GM12878 (cell line): ENCODE data around the gene VPS13C.

Source experiments
- ETV6 ChIP-seq, 2 experiments: fragments of 450-650 bp in 1 of 2; IDR thresholded peaks in 1 of 2; conservative IDR thresholded peaks in 1 of 2; 2 replicates each; pipeline ENCODE4 v1.6.1; 2014; ENCODE audit warnings: antibody characterized with exemption in 1 of 2, borderline replicate concordance in 1 of 2, low read depth in 1 of 2, mild to moderate bottlenecking in 1 of 2, moderate library complexity in 1 of 2
- POLR2A ChIP-seq: IDR thresholded peaks from 2 replicates; pipeline ENCODE4 v1.6.1; 2011; ENCODE audit warnings: low read depth, mild to moderate bottlenecking, low read length
- RCOR1 ChIP-seq: conservative IDR thresholded peaks from 2 replicates; pipeline ENCODE4 v1.6.1; 2012; ENCODE audit warnings: low read depth, low read length, improper control_type of control experiment
- SMARCA5 ChIP-seq: fragments of 450-650 bp; IDR thresholded peaks from 2 replicates; pipeline ENCODE4 v1.6.1; 2017; ENCODE audit warnings: mild to moderate bottlenecking
- ZNF24 ChIP-seq: fragments of 450-650 bp; IDR thresholded peaks from 2 replicates; pipeline ENCODE4 v1.6.1; 2017; ENCODE audit warnings: antibody characterized with exemption, mild to moderate bottlenecking

DNA sequence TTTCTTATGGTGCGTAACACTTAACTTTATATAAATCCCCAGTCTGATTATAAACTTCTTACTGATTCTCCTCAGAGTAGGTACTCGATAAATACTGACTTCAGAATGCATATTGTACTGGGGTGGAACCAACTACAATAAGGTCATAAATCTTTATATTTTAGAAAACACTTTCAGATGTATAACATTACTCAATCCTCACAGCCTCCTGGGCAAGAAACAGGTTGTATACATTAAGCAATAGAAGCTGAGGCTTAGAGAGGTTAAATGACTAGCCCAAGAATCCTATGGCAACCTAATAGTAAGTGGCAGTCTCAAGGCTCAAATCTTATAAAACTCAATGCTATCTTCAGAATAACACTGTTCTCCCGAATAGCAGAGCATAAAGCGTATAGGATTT is 9.1 kb downstream of the VPS13C start:
- TF ChIP-seq RCOR1 (no peak), ETV6 (conservative IDR thresholded peaks at IDR 0.05 in 1 of 2, IDR thresholded peaks at IDR 0.05 in 1 of 2; ENCODE audit: borderline replicate concordance in 1 of 2, low read depth in 1 of 2) (no peak), POLR2A (no peak), SMARCA5 (no peak), ZNF24 (no peak)
